BE2C (cell line): ENCODE measurements around the gene FDX2.

Experiments used
- DNase-seq: peaks from one replicate; pipeline ENCODE4 v3.0.0-alpha.2; 2020
- H3K27me3 ChIP-seq: fragments of 250-450 bp; sonication (Bioruptor Pico); 2 replicates; pipeline ENCODE4 v1.5.1; 2020; ENCODE audit warnings: mild to moderate bottlenecking
- H3K36me3 ChIP-seq: fragments of 250-450 bp; sonication (Bioruptor Pico); 2 replicates; pipeline ENCODE4 v1.5.1; 2020; ENCODE audit warnings: mild to moderate bottlenecking
- H3K4me1 ChIP-seq: fragments of 250-450 bp; sonication (Bioruptor Pico); 2 replicates; pipeline ENCODE4 v1.5.1; 2020
- H3K4me3 ChIP-seq: 2 replicates; pipeline ENCODE4 v1.5.1; 2011; ENCODE audit warnings: low read depth, low read length
- H3K9me3 ChIP-seq: fragments of 250-450 bp; sonication (Bioruptor Pico); 2 replicates; pipeline ENCODE4 v1.5.1; 2020
- TF ChIP-seq, protein P1 (sequence below): IDR thresholded peaks from 2 replicates; pipeline ENCODE4 v1.5.1; 2012; ENCODE audit warnings: mild to moderate bottlenecking, low read depth, low read length

Gene FDX2

DNA sequence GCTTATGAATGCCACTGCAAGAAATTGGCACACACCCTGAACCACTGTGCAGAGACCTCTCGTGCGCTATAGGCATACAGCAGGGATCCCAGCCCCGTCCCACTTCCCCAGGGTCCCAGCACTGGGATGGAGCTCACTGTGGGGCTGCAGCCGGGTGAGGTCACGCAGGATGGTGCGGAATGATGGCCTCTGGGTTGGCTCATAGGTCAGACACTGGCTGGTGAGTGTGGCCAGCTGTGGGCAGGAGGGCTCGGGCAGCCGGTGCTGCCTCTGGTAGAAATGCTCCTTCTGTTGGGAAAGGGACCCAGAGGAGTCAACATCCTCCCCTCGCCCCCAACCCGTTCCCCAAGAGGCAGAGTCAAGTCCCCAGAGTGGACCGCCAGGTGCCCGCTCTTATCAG lies 40.6 kb upstream of the FDX2 start:
- no peak for DNase-seq
- Histone ChIP-seq H3K4me3 (no peak overlapping the region), H3K9me3 (no peaks in the 10 kb centered on the region), H3K4me1 (peaks cover 9% of the 10 kb centered on the region; the same call in 1 of the 2 replicates), H3K27me3 (no peaks in the 10 kb centered on the region), H3K36me3 (peaks cover 6% of the 10 kb centered on the region)
- TF ChIP-seq, protein P1, sequence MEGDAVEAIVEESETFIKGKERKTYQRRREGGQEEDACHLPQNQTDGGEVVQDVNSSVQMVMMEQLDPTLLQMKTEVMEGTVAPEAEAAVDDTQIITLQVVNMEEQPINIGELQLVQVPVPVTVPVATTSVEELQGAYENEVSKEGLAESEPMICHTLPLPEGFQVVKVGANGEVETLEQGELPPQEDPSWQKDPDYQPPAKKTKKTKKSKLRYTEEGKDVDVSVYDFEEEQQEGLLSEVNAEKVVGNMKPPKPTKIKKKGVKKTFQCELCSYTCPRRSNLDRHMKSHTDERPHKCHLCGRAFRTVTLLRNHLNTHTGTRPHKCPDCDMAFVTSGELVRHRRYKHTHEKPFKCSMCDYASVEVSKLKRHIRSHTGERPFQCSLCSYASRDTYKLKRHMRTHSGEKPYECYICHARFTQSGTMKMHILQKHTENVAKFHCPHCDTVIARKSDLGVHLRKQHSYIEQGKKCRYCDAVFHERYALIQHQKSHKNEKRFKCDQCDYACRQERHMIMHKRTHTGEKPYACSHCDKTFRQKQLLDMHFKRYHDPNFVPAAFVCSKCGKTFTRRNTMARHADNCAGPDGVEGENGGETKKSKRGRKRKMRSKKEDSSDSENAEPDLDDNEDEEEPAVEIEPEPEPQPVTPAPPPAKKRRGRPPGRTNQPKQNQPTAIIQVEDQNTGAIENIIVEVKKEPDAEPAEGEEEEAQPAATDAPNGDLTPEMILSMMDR: no peak

DNA sequence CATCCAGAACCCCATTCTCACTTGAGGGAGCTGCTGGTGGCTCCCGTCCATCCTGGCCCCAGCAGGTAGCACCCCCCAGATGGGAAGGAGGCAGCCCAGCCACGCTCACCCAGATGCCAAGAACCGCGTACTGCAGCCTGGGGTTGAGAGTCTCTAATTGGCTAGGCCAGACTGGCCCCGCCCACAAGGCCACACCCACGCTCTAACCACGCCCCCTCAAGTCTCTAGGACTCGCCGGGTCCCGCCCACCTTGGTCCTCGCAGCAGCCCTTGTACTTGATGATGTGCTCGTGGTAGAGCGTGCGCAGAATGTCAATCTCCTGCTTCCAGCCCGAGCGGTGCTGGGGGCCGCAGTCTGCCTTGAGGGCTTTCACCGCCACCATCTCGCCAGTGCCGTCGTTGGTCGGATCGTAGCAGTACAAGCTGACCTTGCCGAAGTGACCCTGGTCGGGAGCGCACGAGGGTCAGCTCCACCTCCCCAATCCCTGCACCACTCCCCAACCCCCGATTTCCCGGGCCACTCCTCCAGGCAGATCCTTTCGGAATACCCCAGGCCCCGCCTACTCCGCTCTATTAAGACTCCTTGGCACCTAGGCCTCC lies 38.1 kb upstream of the FDX2 start:
- H3K36me3 ChIP-seq: peaks cover 5% of the 10 kb centered on the region; the same call in 1 of the 2 replicates
- peaks cover 9% of the 10 kb centered on the region; the same call in 1 of the 2 replicates for H3K4me1 ChIP-seq
- H3K4me3 ChIP-seq: peak overlapping the region; percentile 67
- DNase-seq: peak; percentile 99
- H3K9me3 ChIP-seq: no peaks in the 10 kb centered on the region
- TF ChIP-seq, protein P1: no peak
- no peaks in the 10 kb centered on the region for H3K27me3 ChIP-seq

DNA sequence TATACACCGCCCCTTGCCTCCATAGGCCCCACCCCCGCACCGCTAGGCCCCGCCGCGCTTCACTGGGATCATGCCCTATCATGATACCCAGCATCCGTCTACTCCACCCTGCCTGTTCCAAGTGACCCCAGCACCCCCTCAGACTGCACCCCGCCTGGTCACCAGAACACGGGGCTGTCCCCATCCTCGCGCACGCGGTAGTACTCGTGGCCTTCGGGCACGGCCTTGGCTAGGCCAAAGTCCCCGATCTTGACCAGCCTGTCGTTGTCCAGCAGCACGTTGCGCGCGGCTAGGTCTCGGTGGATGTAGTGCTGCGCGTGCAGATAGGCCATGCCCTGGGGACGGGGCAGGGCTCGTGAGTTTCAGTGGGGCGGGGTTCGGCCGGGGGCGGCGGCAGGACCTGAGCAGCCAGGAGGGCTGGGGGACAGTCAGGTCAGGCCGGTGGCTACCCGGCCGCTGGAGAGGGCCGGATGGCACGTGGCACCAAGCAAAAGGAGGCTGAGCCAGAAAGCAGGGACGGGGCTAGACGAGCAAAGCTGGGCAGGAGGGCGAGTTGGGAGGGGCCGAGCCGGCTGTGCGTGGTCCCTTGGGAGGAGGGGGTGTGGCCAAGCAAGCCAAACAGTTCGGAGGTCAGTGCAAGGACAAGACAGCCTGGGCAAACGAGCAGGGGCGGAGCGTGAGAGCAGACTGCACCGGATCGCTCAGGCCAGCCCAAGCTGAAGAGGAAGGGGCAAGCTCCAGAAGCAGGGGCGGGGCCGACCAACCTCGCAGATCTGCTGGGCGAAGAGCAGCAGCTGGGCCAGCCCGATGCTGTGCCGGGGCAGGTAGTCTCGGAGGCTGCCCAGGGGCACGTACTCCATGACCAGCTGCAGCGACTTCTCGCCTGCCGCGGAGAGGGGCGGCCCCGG lies 37.2 kb upstream of the FDX2 start:
- DNase-seq: peak; percentile 99
- Histone ChIP-seq H3K9me3 (no peaks in the 10 kb centered on the region), H3K4me3 (peak overlapping the region; percentile 67), H3K4me1 (peaks cover 9% of the 10 kb centered on the region; the same call in 1 of the 2 replicates), H3K36me3 (peaks cover 5% of the 10 kb centered on the region; the same call in 1 of the 2 replicates), H3K27me3 (no peaks in the 10 kb centered on the region)
- TF ChIP-seq, protein P1: no peak

DNA sequence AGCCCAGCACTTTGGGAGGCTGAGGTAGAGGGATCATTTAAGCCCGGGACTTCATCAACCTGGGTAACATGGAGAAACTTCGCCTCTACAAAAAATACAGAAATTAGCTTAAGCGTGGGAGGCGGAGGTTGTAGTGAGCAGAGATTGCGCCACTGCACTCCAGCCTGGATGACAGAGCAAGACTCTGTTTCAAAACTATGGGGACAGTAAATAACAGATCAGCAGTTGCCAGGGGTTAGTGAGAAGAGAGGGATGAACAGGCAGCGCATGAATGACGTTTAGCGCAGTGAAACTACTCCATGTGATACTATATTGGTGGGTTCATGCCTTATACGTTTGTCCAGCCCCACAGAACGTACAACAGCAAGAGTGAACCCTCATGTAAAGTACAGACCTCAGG lies 30.7 kb upstream of the FDX2 start:
- Histone ChIP-seq H3K4me1 (no peaks in the 10 kb centered on the region), H3K4me3 (no peak overlapping the region), H3K36me3 (peaks cover 3% of the 10 kb centered on the region; the same call in 1 of the 2 replicates), H3K9me3 (no peaks in the 10 kb centered on the region), H3K27me3 (no peaks in the 10 kb centered on the region)
- no peak for DNase-seq
- TF ChIP-seq, protein P1: no peak

DNA sequence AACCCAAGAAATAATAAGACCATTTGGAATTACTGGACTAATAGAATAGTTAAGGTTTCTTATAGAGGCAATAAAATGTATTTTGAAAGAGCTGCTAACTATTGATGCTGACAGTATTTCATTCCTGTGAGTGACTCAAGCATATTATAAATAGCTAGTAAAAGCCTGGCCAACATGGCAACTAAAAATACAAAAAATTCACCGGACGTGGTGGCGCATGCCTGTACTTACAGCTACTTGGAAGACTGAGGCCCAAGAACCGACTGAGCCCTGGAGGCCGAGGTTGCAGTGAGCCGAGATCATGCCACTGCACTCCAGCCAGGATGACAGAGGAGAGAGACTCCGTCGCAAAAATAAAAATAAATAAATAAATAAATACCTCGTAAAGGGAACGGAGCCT lies 29.0 kb upstream of the FDX2 start:
- no peak overlapping the region for H3K4me3 ChIP-seq
- no peaks in the 10 kb centered on the region for H3K4me1 ChIP-seq
- H3K9me3 ChIP-seq: no peaks in the 10 kb centered on the region
- DNase-seq: no peak
- TF ChIP-seq, protein P1: no peak
- no peaks in the 10 kb centered on the region for H3K27me3 ChIP-seq
- H3K36me3 ChIP-seq: no peaks in the 10 kb centered on the region

DNA sequence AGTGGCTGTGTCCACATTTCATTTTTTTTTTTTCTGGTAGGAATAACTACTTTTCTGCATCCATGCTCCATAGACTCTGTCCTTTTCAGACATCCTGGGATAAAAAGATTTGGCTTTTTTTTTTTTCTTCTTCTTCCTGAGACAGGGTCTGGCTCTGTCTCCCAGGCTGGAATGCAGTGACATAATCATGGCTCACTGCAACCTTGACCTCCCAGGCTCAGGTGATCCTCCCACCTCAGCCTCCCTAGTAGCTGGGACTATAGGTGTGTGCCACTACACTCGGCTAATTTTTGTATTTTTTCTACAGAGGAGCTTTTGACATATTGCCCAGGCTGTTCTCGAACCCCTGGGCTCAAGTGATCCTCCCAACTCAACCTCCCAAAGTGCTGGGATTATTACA lies 27.7 kb upstream of the FDX2 start:
- Histone ChIP-seq H3K36me3 (no peaks in the 10 kb centered on the region), H3K9me3 (no peaks in the 10 kb centered on the region), H3K4me1 (no peaks in the 10 kb centered on the region), H3K27me3 (no peaks in the 10 kb centered on the region), H3K4me3 (no peak overlapping the region)
- no peak for DNase-seq
- TF ChIP-seq, protein P1: no peak
